CD4-positive, alpha-beta memory T cell (primary cell): ENCODE data around the gene ACTN1. TPM values are rescaled to one million over a fixed set of nuclear protein-coding genes. Genes with fewer than 3 reads are reported as not detected.

Experiments used
- CTCF ChIA-PET: fragments of 350-600 bp; sonication (Branson Sonifier 250); formaldehyde crosslinking; loops from one replicate; lab custom pipeline; 2021; ENCODE audit warnings: inconsistent platforms; ENCODE audit not compliant: partially characterized antibody; lab: Charles Lee
- POLR2A ChIA-PET: fragments of 350-600 bp; sonication (Branson Sonifier 250); formaldehyde crosslinking; loops from one replicate; lab custom pipeline; 2021; ENCODE audit not compliant: partially characterized antibody; lab: Charles Lee
- DNase-seq, 5 donors: peaks; one replicate each; pipeline versions ENCODE4 v3.0.0 to v3.0.0-alpha.2; 2020 to 2022; ENCODE audit warnings: mixed read lengths in 1 of 5
- H3K27ac ChIP-seq: one replicate; pipeline ENCODE4 v1.7.0; 2013; ENCODE audit warnings: low read depth, low read length
- H3K27me3 ChIP-seq: 2 replicates; pipeline ENCODE4 v1.7.0; 2013; ENCODE audit warnings: mild to moderate bottlenecking, low read length, moderate library complexity; ENCODE audit not compliant: insufficient read depth
- H3K36me3 ChIP-seq: 2 replicates; pipeline ENCODE4 v1.7.0; 2013; ENCODE audit warnings: mild to moderate bottlenecking, low read length, moderate library complexity; ENCODE audit not compliant: insufficient read depth
- H3K4me1 ChIP-seq: 2 replicates; pipeline ENCODE4 v1.7.0; 2013; ENCODE audit warnings: mild to moderate bottlenecking, low read length, moderate library complexity; ENCODE audit not compliant: insufficient read depth
- H3K4me3 ChIP-seq, 2 donors: one replicate each; pipeline ENCODE4 v1.7.0; 2013; ENCODE audit warnings: low read length in 2 of 2, mild to moderate bottlenecking in 1 of 2
- H3K9me3 ChIP-seq, 2 donors: one replicate each; pipeline ENCODE4 v1.7.0; 2013; ENCODE audit warnings: low read length in 2 of 2, control low read depth in 1 of 2; ENCODE audit not compliant: control insufficient read depth in 1 of 2
- H3K27ac Mint-ChIP-seq, 7 donors: one replicate each; pipeline ENCODE4 v1.8.0; 2020 to 2021; ENCODE audit warnings: mixed read lengths in 7 of 7, mild to moderate bottlenecking in 6 of 7, inconsistent platforms in 3 of 7, moderate library complexity in 3 of 7
- H3K27me3 Mint-ChIP-seq, 2 donors: one replicate each; pipeline ENCODE4 v1.8.0; 2020 to 2021; ENCODE audit warnings: mixed read lengths in 2 of 2
- H3K36me3 Mint-ChIP-seq, 2 donors: one replicate each; pipeline ENCODE4 v1.8.0; 2020 to 2021; ENCODE audit warnings: mixed read lengths in 2 of 2, inconsistent platforms in 1 of 2, mild to moderate bottlenecking in 1 of 2
- H3K4me1 Mint-ChIP-seq, 4 donors: one replicate each; pipeline ENCODE4 v1.8.0; 2020 to 2021; ENCODE audit warnings: mixed read lengths in 4 of 4, mild to moderate bottlenecking in 1 of 4
- H3K4me3 Mint-ChIP-seq, 8 donors: one replicate each; pipeline ENCODE4 v1.8.0; 2020 to 2021; ENCODE audit warnings: mixed read lengths in 8 of 8, mild to moderate bottlenecking in 7 of 8, moderate library complexity in 6 of 8, inconsistent platforms in 3 of 8
- H3K9me3 Mint-ChIP-seq, 8 donors: one replicate each; pipeline ENCODE4 v1.8.0; 2020 to 2021; ENCODE audit warnings: mixed read lengths in 8 of 8, mild to moderate bottlenecking in 5 of 8, inconsistent platforms in 3 of 8, moderate library complexity in 1 of 8
- intact Hi-C: fragments of 100-400 bp; cut with micrococcal nuclease; formaldehyde crosslinking; loops from one replicate; pipeline ENCODE4 v1.15.1; 2023
- polyA plus RNA-seq, 2 donors: library from polyadenylated mRNA; unstranded; fragments of 300-500 nt; fragmentation: Illumina TruSeq; gene quantifications; one replicate each; pipeline ENCODE4 v1.2.3, GENCODE V29; 2021
- total RNA-seq, 2 experiments: library from RNA; stranded (reverse); gene quantifications; one replicate each; pipeline ENCODE4 v1.2.3, GENCODE V29; 2021

Gene ACTN1
- total and polyA plus RNA-seq, 4 experiments from 2014 or later: 33.6 to 75.1 (median 67.0) TPM

- Histone ChIP-seq H3K9me3 (no peaks in the 10 kb centered on the region), H3K36me3 (peaks cover 17% of the 10 kb centered on the region), H3K4me3 (no peak overlapping the region), H3K27ac (no peak overlapping the region), H3K4me1 (no peaks in the 10 kb centered on the region), H3K27me3 (no peaks in the 10 kb centered on the region)
- no peaks in the 10 kb centered on the region for H3K9me3 Mint-ChIP-seq
- no peak overlapping the region for H3K4me3 Mint-ChIP-seq
- peaks cover 0 to 7% (median 4%) of the 10 kb centered on the region in 4 donors for H3K4me1 Mint-ChIP-seq
- intact Hi-C loops: no loop called here
- ChIA-PET POLR2A (no interaction called here), CTCF (no interaction called here)
- peak overlapping the region in 2 of 7 donors; percentile 31 to 66 for H3K27ac Mint-ChIP-seq
- no peaks in the 10 kb centered on the region for H3K27me3 Mint-ChIP-seq
- DNase-seq: no peak
- H3K36me3 Mint-ChIP-seq: peaks cover 39 to 44% of the 10 kb centered on the region in 2 donors
These were observed 84.0 kb downstream of the ACTN1 start for GRCh38 chr14:68894802-68895703.

- peaks cover 17% of the 10 kb centered on the region for H3K36me3 ChIP-seq
- POLR2A ChIA-PET: no interaction called here
These were observed 85.0 kb downstream of the ACTN1 start for GRCh38 chr14:68894123-68894522.

GRCh38 chr14:68893566-68893965, 85.5 kb downstream of the ACTN1 start:
- H3K4me3 ChIP-seq: no peak overlapping the region

More at GRCh38 chr14:68894123-68894522, 85.0 kb downstream of the ACTN1 start:
- H3K27ac Mint-ChIP-seq: no peak overlapping the region
- Histone ChIP-seq H3K27me3 (no peaks in the 10 kb centered on the region), H3K9me3 (no peaks in the 10 kb centered on the region), H3K4me3 (no peak overlapping the region), H3K27ac (no peak overlapping the region), H3K4me1 (no peaks in the 10 kb centered on the region)
- no peaks in the 10 kb centered on the region for H3K27me3 Mint-ChIP-seq
- H3K36me3 Mint-ChIP-seq: peaks cover 32 to 48% of the 10 kb centered on the region in 2 donors
- CTCF ChIA-PET: no interaction called here
- H3K9me3 Mint-ChIP-seq: no peaks in the 10 kb centered on the region
- no peak overlapping the region for H3K4me3 Mint-ChIP-seq
- DNase-seq: no peak
- peaks cover 0 to 1% (median 0%) of the 10 kb centered on the region in 4 donors for H3K4me1 Mint-ChIP-seq
- intact Hi-C loops: no loop called here

GRCh38 chr14:68892961-68893360, 86.1 kb downstream of the ACTN1 start:
- DNase-seq: no peak
- H3K4me1 ChIP-seq: no peaks in the 10 kb centered on the region
- intact Hi-C loops: no loop called here
- H3K4me3 Mint-ChIP-seq: peak overlapping the region in 1 of 8 donors; percentile 42
- no peaks in the 10 kb centered on the region for H3K9me3 ChIP-seq
- no peaks in the 10 kb centered on the region for H3K27me3 Mint-ChIP-seq
- H3K36me3 ChIP-seq: peaks cover 24% of the 10 kb centered on the region
- H3K27ac Mint-ChIP-seq: no peak overlapping the region
- H3K27me3 ChIP-seq: no peaks in the 10 kb centered on the region
- no peak overlapping the region for H3K4me3 ChIP-seq
- no peaks in the 10 kb centered on the region for H3K4me1 Mint-ChIP-seq
- CTCF ChIA-PET: interaction anchor here (0.9 kb wide), 1 partner anchor 19 kb away, joined by 3 read pairs; no protein-coding TSS in a partner anchor
- H3K9me3 Mint-ChIP-seq: no peaks in the 10 kb centered on the region
- H3K27ac ChIP-seq: no peak overlapping the region
- POLR2A ChIA-PET: no interaction called here
- peaks cover 34 to 53% of the 10 kb centered on the region in 2 donors for H3K36me3 Mint-ChIP-seq

More at GRCh38 chr14:68893566-68893965, 85.5 kb downstream of the ACTN1 start:
- H3K27ac Mint-ChIP-seq: no peak overlapping the region
- H3K4me1 Mint-ChIP-seq: peaks cover 0 to 1% (median 0%) of the 10 kb centered on the region in 4 donors
- H3K9me3 ChIP-seq: no peaks in the 10 kb centered on the region
- no peak overlapping the region for H3K27ac ChIP-seq
- no peaks in the 10 kb centered on the region for H3K27me3 Mint-ChIP-seq
- ChIA-PET CTCF (interaction anchor here (0.9 kb wide), 1 partner anchor 19 kb away, joined by 3 read pairs; no protein-coding TSS in a partner anchor), POLR2A (no interaction called here)
- no peaks in the 10 kb centered on the region for H3K27me3 ChIP-seq
- H3K9me3 Mint-ChIP-seq: no peaks in the 10 kb centered on the region
- H3K36me3 ChIP-seq: peaks cover 22% of the 10 kb centered on the region
- no peaks in the 10 kb centered on the region for H3K4me1 ChIP-seq
- no peak overlapping the region for H3K4me3 Mint-ChIP-seq
- DNase-seq: no peak
- H3K36me3 Mint-ChIP-seq: peaks cover 34 to 53% of the 10 kb centered on the region in 2 donors
- intact Hi-C loops: no loop called here

- ChIA-PET POLR2A (no interaction called here), CTCF (interaction anchor here (1.6 kb wide), 1 partner anchor 19 kb away, joined by 4 read pairs; no protein-coding TSS in a partner anchor)
- no peak overlapping the region for H3K4me3 Mint-ChIP-seq
- H3K9me3 Mint-ChIP-seq: no peaks in the 10 kb centered on the region
- H3K4me1 Mint-ChIP-seq: no peaks in the 10 kb centered on the region
- Histone ChIP-seq H3K36me3 (peaks cover 24% of the 10 kb centered on the region), H3K4me3 (no peak overlapping the region), H3K27me3 (no peaks in the 10 kb centered on the region), H3K9me3 (no peaks in the 10 kb centered on the region), H3K27ac (no peak overlapping the region), H3K4me1 (no peaks in the 10 kb centered on the region)
- no peak for DNase-seq
- H3K27me3 Mint-ChIP-seq: no peaks in the 10 kb centered on the region
- intact Hi-C loops: no loop called here
- H3K27ac Mint-ChIP-seq: no peak overlapping the region
- peaks cover 32 to 55% of the 10 kb centered on the region in 2 donors for H3K36me3 Mint-ChIP-seq
These were observed 87.0 kb downstream of the ACTN1 start for GRCh38 chr14:68891851-68892660.

- peaks cover 24% of the 10 kb centered on the region for H3K36me3 ChIP-seq
- no peak for DNase-seq
These were observed 88.8 kb downstream of the ACTN1 start for GRCh38 chr14:68890173-68890931.

More at GRCh38 chr14:68890173-68890931, 88.8 kb downstream of the ACTN1 start:
- Mint-ChIP-seq H3K4me1 (no peaks in the 10 kb centered on the region), H3K27me3 (no peaks in the 10 kb centered on the region), H3K4me3 (no peak overlapping the region), H3K36me3 (peaks cover 28 to 45% of the 10 kb centered on the region in 2 donors), H3K27ac (peak overlapping the region in 1 of 7 donors; percentile 8), H3K9me3 (no peaks in the 10 kb centered on the region)
- Histone ChIP-seq H3K4me1 (no peaks in the 10 kb centered on the region), H3K27ac (no peak overlapping the region), H3K4me3 (no peak overlapping the region), H3K27me3 (no peaks in the 10 kb centered on the region), H3K9me3 (no peaks in the 10 kb centered on the region)
- intact Hi-C loops: no loop called here
- CTCF ChIA-PET: interaction anchor here (1.6 kb wide), 1 partner anchor 21 kb away, joined by 4 read pairs; no protein-coding TSS in a partner anchor
- POLR2A ChIA-PET: no interaction called here
